B cell (primary cell): ENCODE data around the gene KLHL35. TPM values are rescaled to one million over a fixed set of nuclear protein-coding genes. Genes with fewer than 3 reads are reported as not detected.

ENCODE experiments used
- ATAC-seq: fragments of 200-7000 bp; cut with Tn5 transposase; one replicate; pipeline ENCODE4 v1.10.0; 2021; ENCODE audit warnings: low read depth, mild to moderate bottlenecking, moderate number of reproducible peaks, moderate library complexity
- CTCF ChIA-PET: fragments of 350-600 bp; sonication (Branson Sonifier 250); formaldehyde crosslinking; loops from one replicate; lab custom pipeline; 2021; ENCODE audit warnings: antibody characterized with exemption, inconsistent platforms; lab: Charles Lee
- POLR2A ChIA-PET: fragments of 350-600 bp; sonication (Branson Sonifier 250); formaldehyde crosslinking; loops from one replicate; lab custom pipeline; 2021; ENCODE audit warnings: antibody characterized with exemption; lab: Charles Lee
- DNase-seq: peaks from one replicate; pipeline ENCODE4 v3.0.0; 2013
- H2AFZ ChIP-seq: 2 replicates; pipeline ENCODE4 v1.6.1; 2012; ENCODE audit warnings: mild to moderate bottlenecking, low read depth, low read length; ENCODE audit not compliant: insufficient read depth, poor library complexity, severe bottlenecking
- H3K27ac ChIP-seq, 2 donors: 1 replicate in 1 of 2; 2 replicates in 1 of 2; pipeline ENCODE4 v1.5.1; 2012 to 2013; ENCODE audit warnings: low read length in 2 of 2, mild to moderate bottlenecking in 2 of 2, moderate library complexity in 1 of 2
- H3K27me3 ChIP-seq, 4 experiments: fragments of 200-600 bp in 1 of 4; sonication (generic) in 1 of 4; replicated peaks in 1 of 4; 1 replicate in 2 of 4; 2 replicates in 2 of 4; pipeline versions ENCODE4 v1.6.1 to v1.7.0; 2013 to 2016; ENCODE audit warnings: low read length in 3 of 4, mild to moderate bottlenecking in 2 of 4, mixed read lengths in 1 of 4, moderate library complexity in 1 of 4; ENCODE audit not compliant: insufficient read depth in 4 of 4, control insufficient read depth in 3 of 4; ENCODE audit errors: control extremely low read depth in 1 of 4
- H3K36me3 ChIP-seq, 2 experiments: replicated peaks in 1 of 2; 1 replicate in 1 of 2; 2 replicates in 1 of 2; pipeline versions ENCODE4 v1.6.1 to v1.7.1; 2013; ENCODE audit warnings: low read length in 1 of 2; ENCODE audit not compliant: insufficient read depth in 2 of 2, control insufficient read depth in 1 of 2; ENCODE audit errors: control extremely low read depth in 1 of 2, extremely low read depth in 1 of 2
- H3K4me1 ChIP-seq, 2 donors: fragments of 200-600 bp in 1 of 2; sonication (generic) in 1 of 2; 1 replicate in 1 of 2; 2 replicates in 1 of 2; pipeline versions ENCODE4 v1.5.1 to v1.6.1; 2013 to 2017; ENCODE audit warnings: low read length in 2 of 2; ENCODE audit not compliant: control insufficient read depth in 2 of 2, insufficient read depth in 2 of 2
- H3K4me2 ChIP-seq: replicated peaks from 2 replicates; pipeline ENCODE3; 2012; ENCODE audit warnings: mild to moderate bottlenecking, low read depth, low read length; ENCODE audit not compliant: poor library complexity, severe bottlenecking
- H3K4me3 ChIP-seq, 5 experiments: fragments of 200-600 bp in 1 of 5; sonication (generic) in 1 of 5; 1 replicate in 3 of 5; 2 replicates in 2 of 5; pipeline versions ENCODE4 v1.5.1 to v1.7.0; 2011 to 2016; ENCODE audit warnings: low read length in 4 of 5, mild to moderate bottlenecking in 4 of 5, low read depth in 2 of 5, control low read depth in 1 of 5, moderate library complexity in 1 of 5; ENCODE audit not compliant: insufficient read depth in 1 of 5; ENCODE audit errors: control extremely low read depth in 1 of 5, extremely low read depth in 1 of 5
- H3K79me2 ChIP-seq: fragments of 200-600 bp; sonication (generic); one replicate; pipeline ENCODE4 v1.6.0; 2016; ENCODE audit warnings: low read length; ENCODE audit not compliant: control insufficient read depth, insufficient read depth
- H3K9ac ChIP-seq: fragments of 200-600 bp; sonication (generic); 2 replicates; pipeline ENCODE4 v1.6.1; 2017; ENCODE audit warnings: mild to moderate bottlenecking, low read length, moderate library complexity
- H3K9me3 ChIP-seq, 3 donors: one replicate each; pipeline versions ENCODE4 v1.6.1 to v1.7.1; 2013; ENCODE audit warnings: low read length in 2 of 3; ENCODE audit not compliant: control insufficient read depth in 2 of 3, insufficient read depth in 1 of 3; ENCODE audit errors: control extremely low read depth in 1 of 3
- H4K20me1 ChIP-seq: 2 replicates; pipeline ENCODE4 v1.6.0; 2012; ENCODE audit warnings: mild to moderate bottlenecking, low read length; ENCODE audit not compliant: insufficient read depth, control insufficient read depth, poor library complexity, severe bottlenecking
- H3K27ac Mint-ChIP-seq: one replicate; pipeline ENCODE4 v1.8.0; 2021; ENCODE audit warnings: mixed read lengths
- H3K27me3 Mint-ChIP-seq: one replicate; pipeline ENCODE4 v1.8.0; 2021; ENCODE audit warnings: mixed read lengths
- H3K4me1 Mint-ChIP-seq: one replicate; pipeline ENCODE4 v1.8.0; 2021; ENCODE audit warnings: mixed read lengths
- H3K4me3 Mint-ChIP-seq: one replicate; pipeline ENCODE4 v1.8.0; 2021; ENCODE audit warnings: mixed read lengths
- H3K9me3 Mint-ChIP-seq: one replicate; pipeline ENCODE4 v1.8.0; 2022; ENCODE audit warnings: mixed read lengths; ENCODE audit not compliant: insufficient read depth
- EZH2 ChIP-seq: IDR thresholded peaks from 2 replicates; pipeline ENCODE4 v1.6.1; 2012; ENCODE audit warnings: borderline replicate concordance, low read depth, mild to moderate bottlenecking, moderate library complexity, low read length; ENCODE audit not compliant: insufficient read depth, poor library complexity, severe bottlenecking
- WGBS: methylation state at CpG from one replicate; pipeline ENCODE4 v1.1.5; 2013; ENCODE audit warnings: missing lambda C conversion rate; ENCODE audit not compliant: insufficient coverage; 5-methylcytosine and 5-hydroxymethylcytosine counted together
- intact Hi-C: fragments of 100-400 bp; cut with micrococcal nuclease; formaldehyde crosslinking; loops from one replicate; pipeline ENCODE4 v1.10.0; 2022
- polyA plus RNA-seq: library from polyadenylated mRNA; depleted of rRNA; stranded (reverse); fragments of >200 nt; gene quantifications from 2 replicates; pipeline ENCODE4 v1.2.3, GENCODE V29; 2012
- total RNA-seq, 2 donors: library from RNA; stranded (reverse); fragments of 120-200 nt in 1 of 2; gene quantifications; 1 replicate in 1 of 2; 2 replicates in 1 of 2; pipeline versions ENCODE4 v1.2.3 to v1.2.4, GENCODE V29; 2013 to 2022
- TF ChIP-seq, protein P1 (sequence below): fragments of 200-600 bp; IDR thresholded peaks from one replicate; pipeline ENCODE4 v1.8.0; 2022; ENCODE audit warnings: antibody characterized with exemption, mild to moderate bottlenecking

The KLHL35 gene
- total and polyA plus RNA-seq, 2 donors (not counting 1 experiment from before 2014, with no cell fraction given) = 0.55 to 0.59 TPM

DNA sequence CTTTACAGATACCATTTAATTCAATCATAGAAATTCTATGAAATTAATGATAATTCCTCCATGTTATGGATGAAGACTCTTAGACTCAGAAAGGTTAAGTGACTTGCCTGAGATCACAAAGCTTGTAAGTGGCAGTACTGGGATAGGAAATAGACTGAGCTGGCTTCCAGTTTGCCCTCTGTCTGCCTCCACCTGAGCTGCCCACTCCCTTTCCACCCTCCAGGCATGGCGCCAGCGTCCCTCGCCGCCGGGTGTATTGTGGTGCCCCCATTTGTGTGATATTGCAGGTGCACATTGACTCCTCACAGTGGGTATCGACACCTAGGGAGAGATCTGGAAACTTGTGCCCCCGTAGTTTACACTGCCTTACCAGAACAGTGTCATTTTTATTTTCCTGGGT, 43.1 kb downstream of the KLHL35 start:
- H3K27ac ChIP-seq = no peak overlapping the region
- H3K9ac ChIP-seq = no peak overlapping the region
- H3K9me3 ChIP-seq = no peaks in the 10 kb centered on the region
- no peak for TF ChIP-seq EZH2
- TF ChIP-seq, protein P1, sequence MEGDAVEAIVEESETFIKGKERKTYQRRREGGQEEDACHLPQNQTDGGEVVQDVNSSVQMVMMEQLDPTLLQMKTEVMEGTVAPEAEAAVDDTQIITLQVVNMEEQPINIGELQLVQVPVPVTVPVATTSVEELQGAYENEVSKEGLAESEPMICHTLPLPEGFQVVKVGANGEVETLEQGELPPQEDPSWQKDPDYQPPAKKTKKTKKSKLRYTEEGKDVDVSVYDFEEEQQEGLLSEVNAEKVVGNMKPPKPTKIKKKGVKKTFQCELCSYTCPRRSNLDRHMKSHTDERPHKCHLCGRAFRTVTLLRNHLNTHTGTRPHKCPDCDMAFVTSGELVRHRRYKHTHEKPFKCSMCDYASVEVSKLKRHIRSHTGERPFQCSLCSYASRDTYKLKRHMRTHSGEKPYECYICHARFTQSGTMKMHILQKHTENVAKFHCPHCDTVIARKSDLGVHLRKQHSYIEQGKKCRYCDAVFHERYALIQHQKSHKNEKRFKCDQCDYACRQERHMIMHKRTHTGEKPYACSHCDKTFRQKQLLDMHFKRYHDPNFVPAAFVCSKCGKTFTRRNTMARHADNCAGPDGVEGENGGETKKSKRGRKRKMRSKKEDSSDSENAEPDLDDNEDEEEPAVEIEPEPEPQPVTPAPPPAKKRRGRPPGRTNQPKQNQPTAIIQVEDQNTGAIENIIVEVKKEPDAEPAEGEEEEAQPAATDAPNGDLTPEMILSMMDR = no peak
- POLR2A ChIA-PET = no interaction called here
- H3K9me3 Mint-ChIP-seq = no peaks in the 10 kb centered on the region
- no peak for ATAC-seq
- no peaks in the 10 kb centered on the region for H3K79me2 ChIP-seq
- H4K20me1 ChIP-seq = no peaks in the 10 kb centered on the region
- WGBS = 90% methylated on average over 7 of the region's 7 CpGs
- no peak overlapping the region for H3K4me3 ChIP-seq
- no peaks in the 10 kb centered on the region for H3K4me1 Mint-ChIP-seq
- no peak overlapping the region for H3K4me2 ChIP-seq
- intact Hi-C loops = no loop called here
- no peak for DNase-seq
- H3K4me3 Mint-ChIP-seq = no peak overlapping the region
- no peak overlapping the region for H3K27ac Mint-ChIP-seq
- no peak overlapping the region for H2AFZ ChIP-seq
- peaks cover 4% of the 10 kb centered on the region in 2 donors for H3K4me1 ChIP-seq
- CTCF ChIA-PET = interaction anchor here (0.6 to 13.7 kb wide), 14 partner anchors 11 to 578 kb away, joined by 3 to 347 read pairs (median 4); no protein-coding TSS in a partner anchor
- H3K27me3 ChIP-seq = peaks cover 0 to 10% (median 3%) of the 10 kb centered on the region in 4 experiments
- peaks cover 14% of the 10 kb centered on the region for H3K27me3 Mint-ChIP-seq
- H3K36me3 ChIP-seq = no peaks in the 10 kb centered on the region

DNA sequence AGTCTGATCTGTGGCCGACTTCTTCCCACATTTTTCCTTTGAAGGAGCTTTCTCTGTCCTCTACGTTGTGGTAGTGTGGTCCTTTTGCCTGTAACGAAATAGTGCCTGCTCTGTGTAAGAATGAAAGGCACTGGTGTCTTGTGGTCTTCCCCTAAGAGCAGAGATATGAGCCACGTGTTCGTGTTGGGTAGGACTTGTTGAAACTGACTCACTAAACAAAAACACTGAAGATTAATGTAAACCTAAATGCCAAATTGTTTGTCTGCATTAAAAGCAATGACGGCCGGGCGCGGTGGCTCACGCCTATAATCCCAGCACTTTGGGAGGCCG, 43.8 kb downstream of the KLHL35 start:
- intact Hi-C loops = no loop called here
- CTCF ChIA-PET = interaction anchor here (0.8 to 13.7 kb wide), 13 partner anchors 9 to 930 kb away, joined by 3 to 347 read pairs (median 6); no protein-coding TSS in a partner anchor
- H3K4me3 Mint-ChIP-seq = no peak overlapping the region

More for the DNA sequence above, 43.8 kb downstream of the KLHL35 start:
- H3K36me3 ChIP-seq = no peaks in the 10 kb centered on the region
- no peak for ATAC-seq
- no peak overlapping the region for H3K9ac ChIP-seq
- no peak overlapping the region for H2AFZ ChIP-seq
- H3K79me2 ChIP-seq = no peaks in the 10 kb centered on the region
- 82% methylated on average over 6 of the region's 11 CpGs for WGBS
- Mint-ChIP-seq H3K27ac (no peak overlapping the region), H3K9me3 (no peaks in the 10 kb centered on the region), H3K27me3 (peaks cover 18% of the 10 kb centered on the region), H3K4me1 (peaks cover 2% of the 10 kb centered on the region)
- TF ChIP-seq, protein P1 = no peak
- no peak for TF ChIP-seq EZH2
- no peaks in the 10 kb centered on the region for H4K20me1 ChIP-seq
- H3K9me3 ChIP-seq = no peaks in the 10 kb centered on the region
- no peak overlapping the region for H3K4me3 ChIP-seq
- POLR2A ChIA-PET = interaction anchor here (1.3 kb wide), 1 partner anchor 11 kb away, joined by 3 read pairs; no protein-coding TSS in a partner anchor
- H3K4me1 ChIP-seq = peaks cover 4 to 6% of the 10 kb centered on the region in 2 donors
- no peak overlapping the region for H3K4me2 ChIP-seq
- no peak overlapping the region for H3K27ac ChIP-seq
- peaks cover 0 to 10% (median 3%) of the 10 kb centered on the region in 4 experiments for H3K27me3 ChIP-seq
- no peak for DNase-seq
